Heart left ventricle (tissue), 13 donors: Measurements from ENCODE around the gene CNGB1.

Experiments
- CTCF ChIP-seq, 12 donors: fragments of 200-600 bp; sonication (generic) in 4 of 12; IDR thresholded peaks; one replicate each; pipeline versions ENCODE4 v1.5.0 to v1.8.0; 2018 to 2022; ENCODE audit warnings: antibody characterized with exemption in 12 of 12, mild to moderate bottlenecking in 5 of 12
- POLR2A ChIP-seq, 2 donors: fragments of 450-650 bp; IDR thresholded peaks; one replicate each; pipeline ENCODE4 v1.6.1; 2017; ENCODE audit warnings: antibody characterized with exemption in 2 of 2, mild to moderate bottlenecking in 2 of 2, moderate library complexity in 2 of 2
- donor health status: ischemic (EF 13 %, LVEDD 7.1; RV severe dilation, severe dysfunction).
- donor health status: DM: no; HTN: yes; CAD: no.
- donor health status: DM: no; HTN: no; CAD: no.
- donor health status: ischemic (EF 25% LVEDD 6.9; RV normal size, moderate dysfunction).
- donor health status: ischemic (EF 25% LVEDD 5.7; RV mildly dilated, moderate dysfunction).
- donor health status: ischemic (EF 35%, LVEDD 5.7; RV mildly dilated, moderate dysfunction).
- donor health status: nonischemic (EF 11% LVEDD 7.7; RV severe dilation, severe dysfunction).
- donor health status: DM: yes; HTN: yes; CAD: no.
- donor health status: PGD.
- donor health status: ischemic (EF 29% LVEDD 5.4; RV normal size, mild dysfunction).
- donor health status: nonischemic (EF 23%, LVEDD 6.1; RV moderate dilation, normal function).

- no peak for TF ChIP-seq CTCF (IDR thresholded peaks at IDR 0.05)
- peak in 1 of 2 donors; percentile 36 for TF ChIP-seq POLR2A (IDR thresholded peaks at IDR 0.05)
Observed at GRCh38 chr16:57999971-58000705, 29.2 kb upstream of the CNGB1 start, which contains the start of gene ZNF319.
